KMS-11 (cell line): ENCODE results near the gene ASB18.

Experiments
- H2AFZ ChIP-seq: fragments of 200-600 bp; sonication (generic); 2 replicates; pipeline ENCODE4 v1.6.1; 2016; ENCODE audit warnings: antibody characterized with exemption, mixed run types, low read depth
- H3K27ac ChIP-seq: fragments of 200-600 bp; sonication (generic); 2 replicates; pipeline ENCODE4 v1.6.1; 2016; ENCODE audit warnings: mild to moderate bottlenecking, mixed run types
- H3K27me3 ChIP-seq: fragments of 200-600 bp; sonication (generic); 2 replicates; pipeline ENCODE4 v1.6.1; 2017; ENCODE audit warnings: mild to moderate bottlenecking, low read depth, mixed run types, moderate library complexity; ENCODE audit not compliant: insufficient read depth
- H3K36me3 ChIP-seq: fragments of 200-600 bp; sonication (generic); 2 replicates; pipeline ENCODE4 v1.6.1; 2017; ENCODE audit warnings: mild to moderate bottlenecking, mixed run types; ENCODE audit not compliant: insufficient read depth
- H3K4me1 ChIP-seq: fragments of 200-600 bp; sonication (generic); 2 replicates; pipeline ENCODE4 v1.6.1; 2016; ENCODE audit warnings: mild to moderate bottlenecking, low read depth, mixed run types; ENCODE audit not compliant: poor library complexity, severe bottlenecking
- H3K4me2 ChIP-seq: fragments of 200-600 bp; sonication (generic); 2 replicates; pipeline ENCODE4 v1.7.0; 2016; ENCODE audit warnings: mild to moderate bottlenecking, mixed run types
- H3K4me3 ChIP-seq: fragments of 200-600 bp; sonication (generic); IDR thresholded peaks from 2 replicates; pipeline ENCODE4 v1.6.1; 2017; ENCODE audit warnings: low read depth, low read length, mixed read lengths; ENCODE audit not compliant: insufficient read depth
- H3K79me2 ChIP-seq: fragments of 200-600 bp; sonication (generic); 2 replicates; pipeline ENCODE4 v1.6.1; 2016; ENCODE audit warnings: low read depth, mixed run types; ENCODE audit not compliant: insufficient read depth
- H3K9ac ChIP-seq: fragments of 200-600 bp; sonication (generic); 2 replicates; pipeline ENCODE4 v1.6.1; 2016; ENCODE audit warnings: mild to moderate bottlenecking, mixed run types
- H4K20me1 ChIP-seq: fragments of 200-600 bp; sonication (generic); 2 replicates; pipeline ENCODE4 v1.6.1; 2016; ENCODE audit warnings: mild to moderate bottlenecking, mixed run types; ENCODE audit not compliant: insufficient read depth
- CTCF ChIP-seq: fragments of 200-600 bp; sonication (generic); conservative IDR thresholded peaks from 2 replicates; pipeline ENCODE4 v1.6.1; 2017; ENCODE audit warnings: low read depth, mild to moderate bottlenecking, antibody characterized with exemption, low read length, moderate library complexity, mixed read lengths

ASB18 gene

DNA sequence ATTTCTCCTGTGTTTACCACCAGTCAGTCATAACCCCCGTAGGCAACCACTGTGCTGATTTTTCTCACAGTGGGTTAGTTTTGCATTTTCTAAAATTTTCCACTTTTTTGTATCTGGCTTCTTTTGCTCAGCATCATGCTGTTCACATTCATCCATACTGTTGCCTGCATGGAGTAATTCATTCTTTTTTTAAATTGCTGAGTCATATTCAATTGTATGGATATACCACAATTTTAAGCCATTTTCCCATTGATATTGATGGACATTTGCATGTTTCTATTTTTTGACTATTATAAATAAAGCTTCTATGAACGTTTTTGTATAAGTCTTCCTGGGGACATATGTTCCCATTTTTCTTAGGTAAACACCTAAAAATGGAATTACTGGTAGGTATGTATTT lies 40.5 kb downstream of the ASB18 start:
- H3K79me2 ChIP-seq = no peaks in the 10 kb centered on the region
- no peak overlapping the region for H3K4me2 ChIP-seq
- H3K9ac ChIP-seq = no peak overlapping the region
- H2AFZ ChIP-seq = no peak overlapping the region
- no peak overlapping the region for H3K4me3 ChIP-seq
- no peaks in the 10 kb centered on the region for H3K4me1 ChIP-seq
- TF ChIP-seq CTCF = no peak
- no peaks in the 10 kb centered on the region for H3K27me3 ChIP-seq
- H3K36me3 ChIP-seq = no peaks in the 10 kb centered on the region
- no peaks in the 10 kb centered on the region for H4K20me1 ChIP-seq
- H3K27ac ChIP-seq = no peak overlapping the region

GRCh38 chr2:236221798-236222197 lies 42.4 kb downstream of the ASB18 start:
- H3K36me3 ChIP-seq = no peaks in the 10 kb centered on the region
- H2AFZ ChIP-seq = no peak overlapping the region
- no peak overlapping the region for H3K27ac ChIP-seq
- H3K79me2 ChIP-seq = no peaks in the 10 kb centered on the region
- H3K4me3 ChIP-seq = no peak overlapping the region
- no peak overlapping the region for H3K4me2 ChIP-seq
- no peak for TF ChIP-seq CTCF
- H3K9ac ChIP-seq = no peak overlapping the region
- H3K27me3 ChIP-seq = no peaks in the 10 kb centered on the region
- H3K4me1 ChIP-seq = no peaks in the 10 kb centered on the region
- no peaks in the 10 kb centered on the region for H4K20me1 ChIP-seq

GRCh38 chr2:236219411-236219810 lies 44.8 kb downstream of the ASB18 start:
- Histone ChIP-seq H2AFZ (no peak overlapping the region), H3K79me2 (no peaks in the 10 kb centered on the region), H3K36me3 (no peaks in the 10 kb centered on the region), H3K27ac (no peak overlapping the region), H3K4me1 (no peaks in the 10 kb centered on the region), H3K9ac (no peak overlapping the region), H3K27me3 (no peaks in the 10 kb centered on the region), H3K4me3 (no peak overlapping the region), H3K4me2 (no peak overlapping the region), H4K20me1 (no peaks in the 10 kb centered on the region)
- no peak for TF ChIP-seq CTCF

DNA sequence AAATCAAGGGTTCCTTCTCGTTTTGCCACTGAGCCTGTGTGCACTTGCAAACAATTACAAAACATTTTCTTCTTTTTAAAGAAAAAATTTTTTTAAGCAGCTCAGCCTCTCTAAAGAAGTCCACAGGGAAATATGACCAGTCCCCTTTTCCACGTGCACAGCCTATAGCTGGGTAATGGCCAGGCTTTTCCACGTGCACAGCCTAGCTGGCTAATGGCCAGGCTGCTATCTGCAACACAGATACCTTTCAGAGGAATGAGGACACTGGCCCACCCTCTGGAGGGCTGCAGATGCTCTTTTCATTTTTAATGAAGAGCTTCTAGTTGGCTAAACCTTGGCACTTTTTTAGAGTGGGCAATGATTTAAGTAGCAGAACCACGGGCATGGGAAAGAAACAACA lies 46.3 kb downstream of the ASB18 start:
- Histone ChIP-seq H3K4me1 (no peaks in the 10 kb centered on the region), H3K4me2 (no peak overlapping the region), H3K9ac (no peak overlapping the region), H3K27me3 (no peaks in the 10 kb centered on the region), H3K79me2 (no peaks in the 10 kb centered on the region), H3K27ac (no peak overlapping the region), H4K20me1 (no peaks in the 10 kb centered on the region), H2AFZ (no peak overlapping the region), H3K36me3 (no peaks in the 10 kb centered on the region), H3K4me3 (no peak overlapping the region)
- TF ChIP-seq CTCF = no peak

DNA sequence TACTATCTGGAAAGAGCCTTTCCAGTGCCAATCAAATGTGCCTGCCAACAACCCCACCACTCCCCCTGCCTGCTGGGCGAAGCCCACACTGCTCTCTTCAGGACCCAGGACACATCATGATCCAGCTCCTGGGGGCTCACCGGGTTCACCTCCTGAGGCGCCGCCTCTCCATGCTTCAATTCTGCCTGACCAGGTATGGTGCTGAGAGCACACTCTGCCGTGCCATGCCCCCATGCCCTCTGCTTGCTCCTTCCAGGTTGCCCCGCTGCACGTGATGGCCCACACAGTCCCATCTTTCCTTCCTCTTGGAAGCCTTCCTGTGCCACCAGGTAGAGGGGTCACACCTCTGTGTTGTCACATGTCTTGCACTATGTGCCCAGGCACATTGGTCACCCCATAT lies 47.5 kb downstream of the ASB18 start:
- Histone ChIP-seq H3K27ac (no peak overlapping the region), H4K20me1 (no peaks in the 10 kb centered on the region), H3K79me2 (no peaks in the 10 kb centered on the region), H2AFZ (no peak overlapping the region), H3K9ac (no peak overlapping the region), H3K4me1 (no peaks in the 10 kb centered on the region), H3K36me3 (no peaks in the 10 kb centered on the region), H3K4me3 (no peak overlapping the region), H3K4me2 (no peak overlapping the region), H3K27me3 (no peaks in the 10 kb centered on the region)
- no peak for TF ChIP-seq CTCF
